ENCODE data around the gene ERMP1. TPM values are rescaled to one million over a fixed set of nuclear protein-coding genes. Genes with fewer than 3 reads are reported as not detected.
"Not testable (repeated sequence)": the region's sequence is repeated elsewhere in the genome, so short reads cannot be mapped to it uniquely, and the experiment has no call there.

Gene ERMP1
- total RNA-seq, 1 donor from 2014 or later = 23.1 TPM

- intact Hi-C loops (cut with micrococcal nuclease); H3K27me3 Mint-ChIP-seq (ENCODE audit: insufficient read depth); H3K27ac Mint-ChIP-seq: not testable (repeated sequence)
Measured at GRCh38 chr9:5800378-5800777, 32.5 kb downstream of the ERMP1 start.

DNA sequence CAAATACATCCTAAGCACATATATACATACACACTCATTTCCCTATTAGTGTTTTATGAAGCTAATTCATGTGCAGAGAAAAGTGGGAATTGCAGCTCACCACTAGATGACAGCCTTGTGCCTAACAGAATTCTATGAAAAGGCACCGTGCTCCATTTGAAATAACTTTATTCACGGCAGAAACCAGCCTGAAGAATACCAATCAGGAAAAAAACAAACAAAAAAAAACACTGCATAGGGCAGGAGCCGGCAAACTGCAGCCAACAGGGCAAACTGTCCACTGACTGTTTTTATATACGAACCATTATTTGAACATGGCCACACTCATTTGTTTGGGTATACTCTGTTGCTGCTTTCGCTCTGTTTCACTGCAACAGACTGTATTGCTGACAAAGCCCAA lies 33.6 kb downstream of the ERMP1 start:
- no peak overlapping the region for H3K27ac Mint-ChIP-seq
- H3K27me3 Mint-ChIP-seq (ENCODE audit: insufficient read depth) = no peaks in the 10 kb centered on the region
- peaks cover 38% of the 10 kb centered on the region for H3K36me3 Mint-ChIP-seq (ENCODE audit: low read depth)
- peaks cover 37% of the 10 kb centered on the region for H3K4me1 Mint-ChIP-seq (ENCODE audit: low read depth)
- H3K9me3 Mint-ChIP-seq = no peaks in the 10 kb centered on the region
- H3K4me3 Mint-ChIP-seq = no peak overlapping the region
- no peak for DNase-seq (ENCODE audit: low spot score)
- intact Hi-C loops (cut with micrococcal nuclease) = loop anchor here (2.0 to 5.0 kb wide), 2 partner anchors 51 to 208 kb away; a partner anchor contains a TSS

More at GRCh38 chr9:5800378-5800777, 32.5 kb downstream of the ERMP1 start:
- H3K4me1 Mint-ChIP-seq (ENCODE audit: low read depth) = peaks cover 27% of the 10 kb centered on the region
- not testable (repeated sequence) for H3K4me3 Mint-ChIP-seq; DNase-seq (ENCODE audit: low spot score); H3K9me3 Mint-ChIP-seq
- peaks cover 36% of the 10 kb centered on the region for H3K36me3 Mint-ChIP-seq (ENCODE audit: low read depth)

DNA sequence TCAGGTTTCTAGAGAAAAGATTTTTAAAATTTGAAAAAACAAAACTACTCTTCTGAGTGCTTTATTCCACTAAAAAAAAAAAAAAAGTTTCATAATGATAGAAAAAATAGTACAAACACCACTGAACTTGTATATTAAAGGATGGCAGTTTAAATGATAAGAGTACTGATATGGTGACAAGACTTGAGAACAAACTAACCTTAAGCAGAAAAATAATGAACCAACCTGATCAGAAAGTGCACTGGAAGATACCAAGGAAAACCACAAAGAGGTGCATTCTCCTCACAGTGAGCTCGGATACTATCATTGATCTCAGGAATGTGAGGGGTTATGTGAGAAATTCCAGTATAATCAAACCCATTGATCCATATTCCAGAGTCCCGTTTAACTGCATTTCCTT lies 34.3 kb downstream of the ERMP1 start:
- no peak for DNase-seq (ENCODE audit: low spot score)
- Mint-ChIP-seq H3K9me3 (no peaks in the 10 kb centered on the region), H3K36me3 (ENCODE audit: low read depth) (peaks cover 39% of the 10 kb centered on the region), H3K4me1 (ENCODE audit: low read depth) (peaks cover 44% of the 10 kb centered on the region), H3K27me3 (ENCODE audit: insufficient read depth) (no peaks in the 10 kb centered on the region), H3K4me3 (no peak overlapping the region), H3K27ac (peak overlapping the region; percentile 68)
- intact Hi-C loops (cut with micrococcal nuclease) = loop anchor here (2.0 to 5.0 kb wide), 2 partner anchors 52 to 209 kb away; a partner anchor contains a TSS

DNA sequence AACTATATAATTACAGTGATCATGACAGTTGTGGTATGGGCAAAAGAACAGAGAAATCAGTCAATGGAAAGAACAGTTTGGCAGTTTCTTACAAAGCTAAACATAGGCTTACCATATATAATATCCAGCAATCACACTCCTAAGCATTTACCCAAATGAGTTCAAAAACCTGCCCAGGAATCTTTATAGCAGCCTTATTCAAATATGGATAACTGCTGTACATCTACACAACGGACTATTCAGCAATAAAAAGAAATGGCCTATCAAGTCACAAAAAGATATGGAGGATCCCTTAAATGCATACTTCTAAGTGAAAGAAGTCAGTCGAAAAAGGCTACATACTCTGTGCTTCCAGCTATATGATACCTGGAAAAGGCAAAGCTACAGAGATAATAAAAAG lies 36.6 kb downstream of the ERMP1 start:
- DNase-seq (ENCODE audit: low spot score) = no peak
- peaks cover 5% of the 10 kb centered on the region for H3K9me3 Mint-ChIP-seq
- H3K4me1 Mint-ChIP-seq (ENCODE audit: low read depth) = peaks cover 63% of the 10 kb centered on the region
- no peak overlapping the region for H3K4me3 Mint-ChIP-seq
- intact Hi-C loops (cut with micrococcal nuclease) = loop anchor here (5.0 kb wide), 1 partner anchor 211 kb away; a partner anchor contains a TSS
- H3K27me3 Mint-ChIP-seq (ENCODE audit: insufficient read depth) = no peaks in the 10 kb centered on the region
- H3K36me3 Mint-ChIP-seq (ENCODE audit: low read depth) = peaks cover 52% of the 10 kb centered on the region
- H3K27ac Mint-ChIP-seq = peak overlapping the region; percentile 66

- DNase-seq (ENCODE audit: low spot score) = no peak
- no peaks in the 10 kb centered on the region for H3K27me3 Mint-ChIP-seq (ENCODE audit: insufficient read depth)
- peaks cover 63% of the 10 kb centered on the region for H3K4me1 Mint-ChIP-seq (ENCODE audit: low read depth)
- peak overlapping the region; percentile 7 for H3K27ac Mint-ChIP-seq
- intact Hi-C loops (cut with micrococcal nuclease) = no loop called here
- H3K36me3 Mint-ChIP-seq (ENCODE audit: low read depth) = peaks cover 65% of the 10 kb centered on the region
- peaks cover 5% of the 10 kb centered on the region for H3K9me3 Mint-ChIP-seq
- H3K4me3 Mint-ChIP-seq = no peak overlapping the region
Measured at GRCh38 chr9:5793812-5794211, 39.1 kb downstream of the ERMP1 start.

GRCh38 chr9:5791870-5792269 lies 41.0 kb downstream of the ERMP1 start:
- no peaks in the 10 kb centered on the region for H3K27me3 Mint-ChIP-seq (ENCODE audit: insufficient read depth)
- H3K36me3 Mint-ChIP-seq (ENCODE audit: low read depth) = peaks cover 74% of the 10 kb centered on the region
- intact Hi-C loops (cut with micrococcal nuclease) = no loop called here
- peak overlapping the region; percentile 59 for H3K27ac Mint-ChIP-seq
- H3K4me3 Mint-ChIP-seq = no peak overlapping the region
- H3K4me1 Mint-ChIP-seq (ENCODE audit: low read depth) = peaks cover 72% of the 10 kb centered on the region
- peaks cover 5% of the 10 kb centered on the region for H3K9me3 Mint-ChIP-seq
- no peak for DNase-seq (ENCODE audit: low spot score)

DNA sequence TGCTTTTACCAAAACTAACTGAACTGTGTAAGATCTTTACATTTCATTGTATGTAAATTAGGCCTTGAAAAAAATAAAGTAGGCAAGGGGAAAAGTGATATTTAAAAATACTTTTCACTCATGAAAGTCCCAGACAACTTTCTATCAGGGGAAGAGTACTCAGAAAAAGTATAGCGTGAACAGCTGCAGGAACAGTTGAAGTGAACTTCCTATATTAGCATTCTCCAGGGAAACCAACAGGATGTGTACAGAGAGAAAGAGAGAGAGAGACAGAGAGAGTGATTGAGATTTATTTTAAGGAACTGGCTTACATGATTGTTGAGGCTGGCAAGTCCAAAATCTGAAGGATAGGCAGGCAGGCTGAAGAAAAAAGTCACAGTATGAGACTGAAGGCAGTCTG lies 42.0 kb downstream of the ERMP1 start:
- intact Hi-C loops (cut with micrococcal nuclease) = no loop called here
- Mint-ChIP-seq H3K9me3 (peaks cover 5% of the 10 kb centered on the region), H3K36me3 (ENCODE audit: low read depth) (peaks cover 73% of the 10 kb centered on the region)

GRCh38 chr9:5789489-5789888 lies 43.4 kb downstream of the ERMP1 start:
- Mint-ChIP-seq H3K27ac (peak overlapping the region; percentile 22), H3K27me3 (ENCODE audit: insufficient read depth) (no peaks in the 10 kb centered on the region), H3K9me3 (peaks cover 5% of the 10 kb centered on the region), H3K4me1 (ENCODE audit: low read depth) (peaks cover 71% of the 10 kb centered on the region), H3K36me3 (ENCODE audit: low read depth) (peaks cover 83% of the 10 kb centered on the region), H3K4me3 (no peak overlapping the region)
- intact Hi-C loops (cut with micrococcal nuclease) = loop anchor here (5.0 to 10.0 kb wide), 4 partner anchors 43 to 345 kb away; partner anchors contain the start of genes ERMP1 and RIC1
- DNase-seq (ENCODE audit: low spot score) = no peak

More for the DNA sequence above, 42.0 kb downstream of the ERMP1 start:
- Mint-ChIP-seq H3K27me3 (ENCODE audit: insufficient read depth) (no peaks in the 10 kb centered on the region), H3K4me1 (ENCODE audit: low read depth) (peaks cover 68% of the 10 kb centered on the region), H3K27ac (peak overlapping the region; percentile 64), H3K4me3 (no peak overlapping the region)
- DNase-seq (ENCODE audit: low spot score) = no peak

DNA sequence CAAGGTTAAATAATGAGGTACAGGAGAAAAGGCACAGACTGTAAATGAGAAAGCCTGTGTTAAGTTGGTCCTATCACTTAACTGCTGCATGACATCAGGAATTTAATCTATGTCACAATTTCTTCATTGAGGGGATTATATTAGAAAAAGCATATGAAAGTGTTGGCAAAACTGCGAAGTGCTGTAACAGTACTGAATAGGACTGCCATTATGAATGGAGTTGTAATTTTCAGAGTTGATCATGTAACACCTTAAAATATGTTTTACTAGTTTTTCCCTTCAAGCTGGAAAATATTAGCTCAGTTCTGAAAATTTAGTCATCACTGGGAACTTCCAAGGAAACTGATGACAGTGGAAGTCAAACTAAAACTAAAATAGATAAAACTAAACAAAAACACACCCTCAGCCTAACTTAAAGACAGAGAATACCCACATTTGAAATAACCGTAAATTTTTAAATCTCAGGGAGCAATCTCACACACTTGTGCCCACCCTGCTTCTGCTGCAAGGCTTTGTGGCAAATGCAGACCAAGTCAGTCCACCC lies 45.1 kb downstream of the ERMP1 start:
- Mint-ChIP-seq H3K27ac (peak overlapping the region; percentile 79), H3K9me3 (peaks cover 12% of the 10 kb centered on the region), H3K4me3 (no peak overlapping the region), H3K4me1 (ENCODE audit: low read depth) (peaks cover 68% of the 10 kb centered on the region), H3K27me3 (ENCODE audit: insufficient read depth) (no peaks in the 10 kb centered on the region), H3K36me3 (ENCODE audit: low read depth) (peaks cover 89% of the 10 kb centered on the region)
- intact Hi-C loops (cut with micrococcal nuclease) = loop anchor here (1.0 to 10.0 kb wide), 6 partner anchors 19 to 343 kb away; partner anchors contain the start of genes ERMP1 and RIC1
- no peak for DNase-seq (ENCODE audit: low spot score)

- H3K27ac Mint-ChIP-seq = peak overlapping the region; percentile 79
- peaks cover 67% of the 10 kb centered on the region for H3K4me1 Mint-ChIP-seq (ENCODE audit: low read depth)
- H3K27me3 Mint-ChIP-seq (ENCODE audit: insufficient read depth) = no peaks in the 10 kb centered on the region
- peaks cover 93% of the 10 kb centered on the region for H3K36me3 Mint-ChIP-seq (ENCODE audit: low read depth)
- H3K4me3 Mint-ChIP-seq = no peak overlapping the region
- H3K9me3 Mint-ChIP-seq = peaks cover 18% of the 10 kb centered on the region
- DNase-seq (ENCODE audit: low spot score) = no peak
- intact Hi-C loops (cut with micrococcal nuclease) = loop anchor here (2.0 to 10.0 kb wide), 5 partner anchors 18 to 342 kb away; partner anchors contain the start of genes ERMP1 and RIC1
Measured at GRCh38 chr9:5787220-5787619, 45.7 kb downstream of the ERMP1 start.

DNA sequence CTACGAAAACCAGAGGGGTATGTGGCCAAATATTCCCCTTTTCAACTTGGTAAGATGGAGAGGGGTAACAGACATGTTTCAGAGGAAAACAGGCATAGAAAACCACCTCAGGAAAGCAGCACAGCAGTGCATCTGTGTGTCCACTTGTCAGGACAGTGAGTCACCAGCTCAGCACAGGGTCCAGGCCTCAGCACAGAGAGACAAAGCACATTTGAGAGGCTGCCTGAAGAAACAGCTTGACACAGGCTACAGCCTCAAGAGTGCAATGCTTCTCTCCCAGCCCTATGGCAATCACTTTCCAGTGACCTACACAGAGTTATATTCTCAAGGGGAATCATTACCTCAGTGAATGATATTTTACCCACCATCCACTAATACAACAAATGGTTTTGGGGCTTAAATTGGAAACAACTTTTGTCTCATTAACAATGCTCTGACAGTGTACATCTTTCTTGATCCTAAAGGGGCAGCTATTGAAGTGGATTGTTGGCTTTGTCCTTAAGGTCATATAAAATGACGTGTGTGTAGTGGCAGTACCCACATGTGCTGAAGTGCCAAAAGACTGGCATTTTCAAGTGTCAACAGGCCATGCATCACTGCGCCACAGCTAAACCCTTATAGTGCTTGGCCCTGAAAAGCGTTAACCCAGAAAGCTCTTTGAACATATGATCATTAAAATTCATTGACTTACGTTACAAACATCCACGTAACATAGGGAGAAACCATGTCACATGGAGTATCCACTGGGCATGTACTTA lies 46.4 kb downstream of the ERMP1 start:
- H3K27me3 Mint-ChIP-seq (ENCODE audit: insufficient read depth) = no peaks in the 10 kb centered on the region
- no peak for DNase-seq (ENCODE audit: low spot score)
- peaks cover 60% of the 10 kb centered on the region for H3K4me1 Mint-ChIP-seq (ENCODE audit: low read depth)
- H3K9me3 Mint-ChIP-seq = peaks cover 20% of the 10 kb centered on the region
- intact Hi-C loops (cut with micrococcal nuclease) = loop anchor here (2.0 to 10.0 kb wide), 5 partner anchors 18 to 342 kb away; partner anchors contain the start of genes ERMP1 and RIC1
- H3K4me3 Mint-ChIP-seq = no peak overlapping the region
- peaks cover 93% of the 10 kb centered on the region for H3K36me3 Mint-ChIP-seq (ENCODE audit: low read depth)
- no peak overlapping the region for H3K27ac Mint-ChIP-seq

DNA sequence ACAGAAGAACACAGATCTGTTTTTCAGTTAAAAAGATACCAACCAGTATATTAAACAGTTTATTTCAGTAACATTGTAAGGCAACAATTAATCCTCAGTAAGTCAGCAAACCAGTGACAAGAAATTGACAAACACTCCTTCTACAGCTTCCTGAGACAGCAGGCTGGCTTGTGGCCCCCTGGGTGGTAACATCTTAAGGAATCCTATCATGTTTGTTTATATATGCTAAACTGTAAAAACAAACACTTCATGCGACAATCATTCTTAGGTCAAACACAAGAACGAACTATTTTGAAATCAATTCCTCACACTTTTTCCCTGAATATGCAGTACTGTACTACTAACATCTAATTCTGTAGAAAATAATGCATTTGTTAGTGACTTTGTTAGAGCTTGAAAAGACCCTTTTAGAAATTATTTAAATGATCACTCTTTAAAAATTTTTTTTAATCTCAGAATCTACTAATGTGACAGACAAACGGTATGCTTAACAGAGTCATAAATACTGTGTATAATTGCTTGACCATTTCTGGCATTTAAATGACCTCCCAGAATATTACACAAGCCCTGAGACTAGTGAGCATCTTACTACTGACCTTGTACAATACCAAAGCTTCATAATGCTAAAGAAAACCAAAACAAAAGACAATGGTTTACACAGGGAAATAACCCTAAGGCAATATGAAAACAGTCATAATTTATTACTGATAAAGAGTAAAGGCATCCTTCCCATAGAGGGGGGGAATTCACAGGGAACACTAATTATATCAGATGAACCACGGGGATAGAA lies 48.2 kb downstream of the ERMP1 start:
- no peaks in the 10 kb centered on the region for H3K27me3 Mint-ChIP-seq (ENCODE audit: insufficient read depth)
- peaks cover 47% of the 10 kb centered on the region for H3K4me1 Mint-ChIP-seq (ENCODE audit: low read depth)
- peaks cover 31% of the 10 kb centered on the region for H3K9me3 Mint-ChIP-seq
- peak overlapping the region; percentile 10 for H3K27ac Mint-ChIP-seq
- DNase-seq (ENCODE audit: low spot score) = no peak
- intact Hi-C loops (cut with micrococcal nuclease) = loop anchor here (5.0 to 10.0 kb wide), 4 partner anchors 48 to 340 kb away; partner anchors contain the start of genes ERMP1 and RIC1
- H3K36me3 Mint-ChIP-seq (ENCODE audit: low read depth) = peaks cover 93% of the 10 kb centered on the region
- no peak overlapping the region for H3K4me3 Mint-ChIP-seq

All from activated T-helper 1 cell treated with anti-CD3 and anti-CD28 coated beads, Interleukin-12 subunit alpha, Interleukin-12 subunit beta, Interleukin-2, Interleukin-4 antibody, amounts not matched to agents 30 ng/mL and 10 ng/mL and 1 ng/mL, durations not matched to agents 14 hours and 24 hours and 36 hours (primary cell).